Neural cell (in vitro differentiated cells): ENCODE data around the gene KLHDC4. TPM values are rescaled to one million over a fixed set of nuclear protein-coding genes. Genes with fewer than 3 reads are reported as not detected.

Source experiments
- H2AFZ ChIP-seq: fragments of 200-600, 300-800 bp; sonication (generic), shearing (Covaris generic); 2 replicates; pipeline ENCODE4 v1.6.0; 2014; ENCODE audit warnings: low read depth, mild to moderate bottlenecking, antibody characterized with exemption, low read length, moderate library complexity
- H3F3A ChIP-seq: fragments of 200-600 bp; shearing (Covaris generic); 2 replicates; pipeline ENCODE4 v1.6.1; 2016; ENCODE audit warnings: mild to moderate bottlenecking, moderate library complexity, mixed read lengths, antibody characterized with exemption, low read length; ENCODE audit not compliant: insufficient read depth, poor library complexity, severe bottlenecking
- H3K27ac ChIP-seq: fragments of 200-600, 300-800 bp; sonication (generic), shearing (Covaris generic); 2 replicates; pipeline ENCODE4 v1.5.1; 2014; ENCODE audit warnings: mild to moderate bottlenecking, low read length, moderate library complexity
- H3K27me3 ChIP-seq: fragments of 300-800, 200-600 bp; sonication (generic), shearing (Covaris generic); 2 replicates; pipeline ENCODE4 v1.6.0; 2014; ENCODE audit warnings: mild to moderate bottlenecking, low read depth, low read length, moderate library complexity; ENCODE audit not compliant: insufficient read depth
- H3K36me3 ChIP-seq: fragments of 300-800, 200-600 bp; sonication (generic), shearing (Covaris generic); 2 replicates; pipeline ENCODE4 v1.5.1; 2014; ENCODE audit warnings: mild to moderate bottlenecking, antibody characterized with exemption, low read length, moderate library complexity; ENCODE audit not compliant: insufficient read depth
- H3K4me2 ChIP-seq: fragments of 300-800, 200-600 bp; sonication (generic), shearing (Covaris generic); 2 replicates; pipeline ENCODE4 v1.6.0; 2014; ENCODE audit warnings: mild to moderate bottlenecking, low read length
- H3K4me3 ChIP-seq: fragments of 300-800, 200-600 bp; sonication (generic), shearing (Covaris generic); 2 replicates; pipeline ENCODE4 v1.5.1; 2014; ENCODE audit warnings: mild to moderate bottlenecking, low read length, moderate library complexity
- H3K79me2 ChIP-seq: fragments of 200-600 bp; shearing (Covaris generic); replicated peaks from 2 replicates; pipeline ENCODE4 v1.6.0; 2014; ENCODE audit warnings: mild to moderate bottlenecking, low read length, moderate library complexity; ENCODE audit not compliant: insufficient read depth
- H3K9ac ChIP-seq: fragments of 300-800, 200-600 bp; sonication (generic), shearing (Covaris generic); 2 replicates; pipeline ENCODE4 v1.6.1; 2016; ENCODE audit warnings: mild to moderate bottlenecking, low read length, mixed read lengths
- H3K9me2 ChIP-seq: fragments of 200-600 bp; shearing (Covaris generic); 2 replicates; pipeline ENCODE4 v1.6.1; 2016; ENCODE audit warnings: mild to moderate bottlenecking, low read length, mixed read lengths; ENCODE audit not compliant: insufficient read depth
- H3K9me3 ChIP-seq: fragments of 200-600, 300-800 bp; sonication (generic), shearing (Covaris generic); 2 replicates; pipeline ENCODE4 v1.6.1; 2016; ENCODE audit warnings: mild to moderate bottlenecking, mixed run types, low read length, moderate library complexity, mixed read lengths
- H4K20me1 ChIP-seq: fragments of 200-600 bp; shearing (Covaris generic); 2 replicates; pipeline ENCODE4 v1.6.1; 2016; ENCODE audit warnings: mild to moderate bottlenecking, mixed run types; ENCODE audit not compliant: insufficient read depth
- CTCF ChIP-seq: fragments of 450-650 bp; IDR thresholded peaks from 2 replicates; pipeline ENCODE4 v1.5.1; 2014; ENCODE audit warnings: antibody characterized with exemption, mild to moderate bottlenecking, moderate library complexity; ENCODE audit not compliant: poor library complexity, severe bottlenecking
- EP300 ChIP-seq: fragments of 450-650 bp; conservative IDR thresholded peaks from 2 replicates; pipeline ENCODE4 v1.6.1; 2014; ENCODE audit warnings: antibody characterized with exemption, mild to moderate bottlenecking, moderate library complexity; ENCODE audit not compliant: poor library complexity, severe bottlenecking
- EZH2 ChIP-seq: fragments of 200-600, 300-800 bp; shearing (Covaris generic), sonication (generic); IDR thresholded peaks from 2 replicates; pipeline ENCODE4 v1.6.1; 2014; ENCODE audit warnings: antibody characterized with exemption, low read length, borderline replicate concordance, mild to moderate bottlenecking; ENCODE audit not compliant: insufficient read depth, poor library complexity, severe bottlenecking
- MXI1 ChIP-seq: fragments of 450-650 bp; conservative IDR thresholded peaks from 2 replicates; pipeline ENCODE4 v1.6.1; 2014; ENCODE audit warnings: antibody characterized with exemption, mild to moderate bottlenecking; ENCODE audit not compliant: poor library complexity, severe bottlenecking
- POLR2AphosphoS5 ChIP-seq: IDR thresholded peaks from 2 replicates; pipeline ENCODE4 v1.6.1; 2012
- RAD21 ChIP-seq: fragments of 450-650 bp; conservative IDR thresholded peaks from 2 replicates; pipeline ENCODE4 v1.6.1; 2014; ENCODE audit warnings: antibody characterized with exemption, mild to moderate bottlenecking, moderate library complexity
- REST ChIP-seq: IDR thresholded peaks from 2 replicates; pipeline ENCODE4 v1.6.1; 2012; ENCODE audit warnings: borderline replicate concordance
- SMC3 ChIP-seq: fragments of 450-650 bp; conservative IDR thresholded peaks from 2 replicates; pipeline ENCODE4 v1.6.1; 2014; ENCODE audit warnings: antibody characterized with exemption, mild to moderate bottlenecking, moderate library complexity; ENCODE audit not compliant: poor library complexity
- TAF1 ChIP-seq: IDR thresholded peaks from 2 replicates; pipeline ENCODE4 v1.6.1; 2012; ENCODE audit warnings: low read depth
- polyA plus RNA-seq: library from polyadenylated mRNA; depleted of rRNA; stranded (reverse); fragments of >200 nt; gene quantifications from 2 replicates; pipeline ENCODE4 v1.2.3, GENCODE V29; 2014

The KLHDC4 gene
- polyA plus RNA-seq, 1 donor from 2014 or later: 27.5 TPM

GRCh38 chr16:87705771-87706277, 60.0 kb downstream of the KLHDC4 start:
- Histone ChIP-seq H3K4me3 (no peak overlapping the region), H2AFZ (no peak overlapping the region), H3K9me3 (no peaks in the 10 kb centered on the region), H3K4me2 (no peak overlapping the region), H3K36me3 (no peaks in the 10 kb centered on the region), H3K27ac (no peak overlapping the region), H4K20me1 (no peaks in the 10 kb centered on the region), H3K9me2 (no peaks in the 10 kb centered on the region), H3K9ac (no peak overlapping the region), H3K27me3 (no peaks in the 10 kb centered on the region), H3K79me2 (no peaks in the 10 kb centered on the region), H3F3A (no peaks in the 10 kb centered on the region)
- TF ChIP-seq REST: no peak
- no peak for TF ChIP-seq POLR2AphosphoS5
- no peak for TF ChIP-seq TAF1
- no peak for TF ChIP-seq SMC3
- TF ChIP-seq EZH2: no peak
- no peak for TF ChIP-seq EP300
- no peak for TF ChIP-seq MXI1
- no peak for TF ChIP-seq CTCF
- TF ChIP-seq RAD21: no peak

- no peaks in the 10 kb centered on the region for H3F3A ChIP-seq
- H3K9ac ChIP-seq: no peak overlapping the region
- no peak overlapping the region for H3K4me3 ChIP-seq
- H4K20me1 ChIP-seq: no peaks in the 10 kb centered on the region
- H3K27me3 ChIP-seq: no peaks in the 10 kb centered on the region
- no peaks in the 10 kb centered on the region for H3K79me2 ChIP-seq
- no peak overlapping the region for H2AFZ ChIP-seq
- no peak for TF ChIP-seq EZH2
- no peak for TF ChIP-seq MXI1
- no peak for TF ChIP-seq CTCF
- TF ChIP-seq POLR2AphosphoS5: no peak
- no peak for TF ChIP-seq TAF1
- no peak for TF ChIP-seq RAD21
- TF ChIP-seq REST: no peak
- TF ChIP-seq EP300: no peak
- TF ChIP-seq SMC3: no peak
- no peaks in the 10 kb centered on the region for H3K9me3 ChIP-seq
- H3K27ac ChIP-seq: no peak overlapping the region
- H3K9me2 ChIP-seq: no peaks in the 10 kb centered on the region
- no peak overlapping the region for H3K4me2 ChIP-seq
- H3K36me3 ChIP-seq: no peaks in the 10 kb centered on the region
Observed at GRCh38 chr16:87704754-87705353, 60.9 kb downstream of the KLHDC4 start.
